ENCODE data around the gene SLC4A4. TPM values are rescaled to one million over a fixed set of nuclear protein-coding genes. Genes with fewer than 3 reads are reported as not detected.
A peak's percentile ranks its signal among the peaks of the same experiment; 100 is the strongest.

SLC4A4 gene
- polyA plus RNA-seq, 1 of the 3 experiments (the other 2 are of a cell fraction): not detected

DNA sequence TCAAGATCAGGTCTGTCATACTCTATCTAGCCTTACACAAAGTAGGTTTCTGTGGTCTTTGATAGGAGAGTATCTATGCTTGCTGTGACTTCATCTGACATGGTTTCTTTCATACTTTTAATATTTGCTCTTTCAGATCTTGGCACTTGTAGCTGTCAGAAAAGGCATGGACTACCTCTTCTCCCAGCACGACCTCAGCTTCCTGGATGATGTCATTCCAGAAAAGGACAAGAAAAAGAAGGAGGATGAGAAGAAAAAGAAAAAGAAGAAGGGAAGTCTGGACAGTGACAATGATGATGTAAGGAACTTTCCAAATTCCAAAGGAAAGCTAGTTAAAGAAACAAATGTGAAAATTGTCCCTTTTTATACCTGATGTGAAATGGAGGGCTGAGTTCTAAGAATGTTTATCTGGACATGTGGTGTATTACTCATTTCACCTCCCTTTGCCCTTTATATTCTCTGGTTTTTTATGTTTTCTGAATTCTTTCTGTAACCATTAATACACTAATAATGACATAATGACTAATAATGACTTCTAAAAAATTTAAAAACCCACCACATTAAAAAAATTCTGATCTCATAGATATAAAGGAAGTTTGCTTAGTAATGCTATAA, 221.2 kb downstream of the SLC4A4 start:
- Histone ChIP-seq H3K27me3 (ENCODE audit: insufficient read depth) (no peaks in the 10 kb centered on the region), H3K79me2 (ENCODE audit: insufficient read depth) (no peaks in the 10 kb centered on the region), H4K20me1 (ENCODE audit: insufficient read depth) (no peaks in the 10 kb centered on the region), H3K36me3 (replicated peaks in 1 of 2; ENCODE audit: control insufficient read depth in 1 of 2, insufficient read depth in 2 of 2, low read length in 1 of 2) (no peaks in the 10 kb centered on the region), H3F3A (replicated peaks; ENCODE audit: insufficient read depth) (peaks cover 11% of the 10 kb centered on the region), H3K9ac (no peak overlapping the region), H3K9me2 (no peaks in the 10 kb centered on the region), H3K4me3 (ENCODE audit: low read depth in 2 of 2, low read length in 1 of 2) (no peak overlapping the region), H2AFZ (ENCODE audit: low read depth) (peak overlapping the region; percentile 47), H3K4me2 (peak overlapping the region; percentile 13; the same call in 1 of the 2 replicates), H3K4me1 (ENCODE audit: control insufficient read depth in 1 of 2, insufficient read depth in 2 of 2, low read depth in 1 of 2, low read length in 1 of 2) (no peaks in the 10 kb centered on the region), H3K27ac (ENCODE audit: low read depth in 2 of 2, low read length in 1 of 2) (no peak overlapping the region), H3K9me3 (no peaks in the 10 kb centered on the region)
- WGBS (ENCODE audit: low lambda C conversion rate): 0% methylated on average over 1 of the region's 1 CpG
- TF ChIP-seq SMC3 (IDR thresholded peaks at IDR 0.05; ENCODE audit: low read depth, low read length): no peak
- TF ChIP-seq TCF12 (IDR thresholded peaks at IDR 0.05): 0 out of 2 replicates have a peak, but pooled peaks have one; percentile 16
- ChIA-PET POLR2A (no interaction called here), CTCF (no interaction called here)
- DNase-seq: no peak

DNA sequence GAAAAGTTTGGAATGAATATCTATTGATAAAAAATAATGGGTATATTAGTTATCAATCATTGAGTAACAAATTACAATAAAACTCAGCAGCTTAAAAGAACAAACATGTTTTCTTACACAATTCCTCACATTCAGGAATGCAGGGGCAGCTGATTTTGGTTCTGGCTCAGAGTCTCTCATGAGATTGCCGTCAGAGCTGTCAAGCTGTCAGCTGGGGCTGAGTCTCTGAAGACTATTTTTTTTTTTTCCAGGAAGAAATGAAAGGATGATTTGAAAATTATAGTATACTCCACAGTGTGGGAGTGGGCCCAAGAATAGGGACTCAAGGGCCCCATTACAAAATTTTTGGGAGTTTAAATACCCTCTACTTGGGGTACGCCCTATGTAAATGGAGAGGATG, 226.0 kb downstream of the SLC4A4 start:
- TF ChIP-seq NFIC (IDR thresholded peaks at IDR 0.05; ENCODE audit: borderline replicate concordance) (no peak), SIN3A (IDR thresholded peaks at IDR 0.05; ENCODE audit: borderline replicate concordance, low read depth, low read length) (no peak), GATA2 (CRISPR knock-in tag; IDR thresholded peaks at IDR 0.05) (no peak), POLR2AphosphoS5 (IDR thresholded peaks at IDR 0.05; ENCODE audit: low read depth, low read length) (no peak), MXI1 (IDR thresholded peaks at IDR 0.05; ENCODE audit: low read depth, low read length) (no peak), EZH2phosphoT487 (IDR thresholded peaks at IDR 0.05; ENCODE audit: borderline replicate concordance, low read depth) (no peak), TEAD4 (IDR thresholded peaks at IDR 0.05; ENCODE audit: borderline replicate concordance, insufficient read depth) (no peak), MEF2A (IDR thresholded peaks at IDR 0.05; ENCODE audit: borderline replicate concordance, low read depth) (no peak), FOSL2 (IDR thresholded peaks at IDR 0.05; ENCODE audit: borderline replicate concordance, low read depth) (no peak), RCOR1 (IDR thresholded peaks at IDR 0.05; ENCODE audit: low read length) (no peak), RFX5 (IDR thresholded peaks at IDR 0.05; ENCODE audit: low read length) (no peak)
- TF ChIP-seq, protein P1, sequence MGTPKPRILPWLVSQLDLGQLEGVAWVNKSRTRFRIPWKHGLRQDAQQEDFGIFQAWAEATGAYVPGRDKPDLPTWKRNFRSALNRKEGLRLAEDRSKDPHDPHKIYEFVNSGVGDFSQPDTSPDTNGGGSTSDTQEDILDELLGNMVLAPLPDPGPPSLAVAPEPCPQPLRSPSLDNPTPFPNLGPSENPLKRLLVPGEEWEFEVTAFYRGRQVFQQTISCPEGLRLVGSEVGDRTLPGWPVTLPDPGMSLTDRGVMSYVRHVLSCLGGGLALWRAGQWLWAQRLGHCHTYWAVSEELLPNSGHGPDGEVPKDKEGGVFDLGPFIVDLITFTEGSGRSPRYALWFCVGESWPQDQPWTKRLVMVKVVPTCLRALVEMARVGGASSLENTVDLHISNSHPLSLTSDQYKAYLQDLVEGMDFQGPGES (IDR thresholded peaks at IDR 0.05; ENCODE audit: low read depth, low read length): no peak
- TF ChIP-seq, protein P2, sequence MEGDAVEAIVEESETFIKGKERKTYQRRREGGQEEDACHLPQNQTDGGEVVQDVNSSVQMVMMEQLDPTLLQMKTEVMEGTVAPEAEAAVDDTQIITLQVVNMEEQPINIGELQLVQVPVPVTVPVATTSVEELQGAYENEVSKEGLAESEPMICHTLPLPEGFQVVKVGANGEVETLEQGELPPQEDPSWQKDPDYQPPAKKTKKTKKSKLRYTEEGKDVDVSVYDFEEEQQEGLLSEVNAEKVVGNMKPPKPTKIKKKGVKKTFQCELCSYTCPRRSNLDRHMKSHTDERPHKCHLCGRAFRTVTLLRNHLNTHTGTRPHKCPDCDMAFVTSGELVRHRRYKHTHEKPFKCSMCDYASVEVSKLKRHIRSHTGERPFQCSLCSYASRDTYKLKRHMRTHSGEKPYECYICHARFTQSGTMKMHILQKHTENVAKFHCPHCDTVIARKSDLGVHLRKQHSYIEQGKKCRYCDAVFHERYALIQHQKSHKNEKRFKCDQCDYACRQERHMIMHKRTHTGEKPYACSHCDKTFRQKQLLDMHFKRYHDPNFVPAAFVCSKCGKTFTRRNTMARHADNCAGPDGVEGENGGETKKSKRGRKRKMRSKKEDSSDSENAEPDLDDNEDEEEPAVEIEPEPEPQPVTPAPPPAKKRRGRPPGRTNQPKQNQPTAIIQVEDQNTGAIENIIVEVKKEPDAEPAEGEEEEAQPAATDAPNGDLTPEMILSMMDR (IDR thresholded peaks at IDR 0.05): no peak
- TF ChIP-seq, protein P3, sequence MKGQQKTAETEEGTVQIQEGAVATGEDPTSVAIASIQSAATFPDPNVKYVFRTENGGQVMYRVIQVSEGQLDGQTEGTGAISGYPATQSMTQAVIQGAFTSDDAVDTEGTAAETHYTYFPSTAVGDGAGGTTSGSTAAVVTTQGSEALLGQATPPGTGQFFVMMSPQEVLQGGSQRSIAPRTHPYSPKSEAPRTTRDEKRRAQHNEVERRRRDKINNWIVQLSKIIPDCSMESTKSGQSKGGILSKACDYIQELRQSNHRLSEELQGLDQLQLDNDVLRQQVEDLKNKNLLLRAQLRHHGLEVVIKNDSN (IDR thresholded peaks at IDR 0.05; ENCODE audit: borderline replicate concordance, low read depth): no peak
- TF ChIP-seq, protein P4, sequence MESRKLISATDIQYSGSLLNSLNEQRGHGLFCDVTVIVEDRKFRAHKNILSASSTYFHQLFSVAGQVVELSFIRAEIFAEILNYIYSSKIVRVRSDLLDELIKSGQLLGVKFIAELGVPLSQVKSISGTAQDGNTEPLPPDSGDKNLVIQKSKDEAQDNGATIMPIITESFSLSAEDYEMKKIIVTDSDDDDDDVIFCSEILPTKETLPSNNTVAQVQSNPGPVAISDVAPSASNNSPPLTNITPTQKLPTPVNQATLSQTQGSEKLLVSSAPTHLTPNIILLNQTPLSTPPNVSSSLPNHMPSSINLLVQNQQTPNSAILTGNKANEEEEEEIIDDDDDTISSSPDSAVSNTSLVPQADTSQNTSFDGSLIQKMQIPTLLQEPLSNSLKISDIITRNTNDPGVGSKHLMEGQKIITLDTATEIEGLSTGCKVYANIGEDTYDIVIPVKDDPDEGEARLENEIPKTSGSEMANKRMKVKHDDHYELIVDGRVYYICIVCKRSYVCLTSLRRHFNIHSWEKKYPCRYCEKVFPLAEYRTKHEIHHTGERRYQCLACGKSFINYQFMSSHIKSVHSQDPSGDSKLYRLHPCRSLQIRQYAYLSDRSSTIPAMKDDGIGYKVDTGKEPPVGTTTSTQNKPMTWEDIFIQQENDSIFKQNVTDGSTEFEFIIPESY (IDR thresholded peaks at IDR 0.05; ENCODE audit: borderline replicate concordance, low read depth): no peak
- H3K79me2 ChIP-seq (ENCODE audit: insufficient read depth): no peaks in the 10 kb centered on the region
- peaks cover 9% of the 10 kb centered on the region; the same call in 1 of the 2 replicates for H3K27me3 ChIP-seq (ENCODE audit: insufficient read depth)
- peaks cover 10% of the 10 kb centered on the region for H3F3A ChIP-seq (replicated peaks; ENCODE audit: insufficient read depth)
- no peak overlapping the region for H2AFZ ChIP-seq (ENCODE audit: low read depth)
- H3K36me3 ChIP-seq (replicated peaks in 1 of 2; ENCODE audit: control insufficient read depth in 1 of 2, insufficient read depth in 2 of 2, low read length in 1 of 2): no peaks in the 10 kb centered on the region
- H3K4me2 ChIP-seq: no peak overlapping the region
- no peaks in the 10 kb centered on the region for H3K4me1 ChIP-seq (ENCODE audit: control insufficient read depth in 1 of 2, insufficient read depth in 2 of 2, low read depth in 1 of 2, low read length in 1 of 2)
- no peak overlapping the region for H3K4me3 ChIP-seq (ENCODE audit: low read depth in 2 of 2, low read length in 1 of 2)
- WGBS (ENCODE audit: low lambda C conversion rate): 6% methylated on average over 2 of the region's 2 CpGs
- CTCF ChIA-PET: no interaction called here
- DNase-seq: no peak
- H3K9me2 ChIP-seq: no peaks in the 10 kb centered on the region
- POLR2A ChIA-PET: no interaction called here
- no peak overlapping the region for H3K27ac ChIP-seq (ENCODE audit: low read depth in 2 of 2, low read length in 1 of 2)
- no peaks in the 10 kb centered on the region for H4K20me1 ChIP-seq (ENCODE audit: insufficient read depth)
- H3K9ac ChIP-seq: no peak overlapping the region
- no peaks in the 10 kb centered on the region for H3K9me3 ChIP-seq
